Measurements from ENCODE around the gene MRPL38.
A peak's percentile ranks its signal among the peaks of the same experiment; 100 is the strongest.
"Not testable (repeated sequence)": the region's sequence is repeated elsewhere in the genome, so short reads cannot be mapped to it uniquely, and the experiment has no call there.

Gene MRPL38

DNA sequence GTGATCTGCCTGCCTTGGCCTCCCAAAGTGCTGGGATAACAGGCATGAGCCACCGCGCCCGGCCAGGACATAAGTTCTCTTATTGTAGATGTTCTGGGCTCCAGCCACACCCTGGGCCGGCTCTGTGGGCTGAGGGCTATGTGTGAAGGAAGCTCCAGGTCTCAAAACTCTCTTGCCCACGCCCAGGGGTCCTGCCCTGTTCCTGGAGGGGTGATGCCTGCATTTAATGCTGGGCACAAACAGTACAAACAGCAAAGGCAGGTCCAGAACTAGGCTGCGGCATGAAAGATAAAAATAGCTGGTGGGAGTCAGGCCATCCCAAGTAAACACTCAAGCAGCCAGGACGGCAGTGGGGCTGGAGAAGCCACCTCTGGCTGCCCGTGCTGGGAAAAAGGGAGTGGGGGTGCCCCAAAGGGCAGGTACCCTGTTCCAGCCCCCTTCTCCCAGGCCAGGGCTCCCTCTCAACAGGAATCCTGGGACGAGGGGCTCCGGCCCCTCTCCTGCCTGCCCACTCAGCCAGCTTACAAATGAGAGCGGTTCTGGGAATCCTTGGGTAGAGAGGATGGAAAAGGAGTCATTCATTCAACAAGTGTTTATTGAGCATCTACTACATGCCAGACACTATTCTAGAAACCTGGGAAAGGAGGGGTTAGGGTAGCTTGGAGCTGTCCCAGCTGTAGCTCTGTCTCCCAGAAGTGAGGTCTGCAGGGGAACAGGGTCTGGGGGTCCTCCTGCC is 30.9 kb downstream of the MRPL38 start:
- Histone ChIP-seq H3K27me3 (ENCODE audit: insufficient read depth, poor library complexity, severe bottlenecking) (peaks cover 8% of the 10 kb centered on the region), H3K27ac (replicated peaks) (no peak overlapping the region), H3K4me3 (replicated peaks; ENCODE audit: insufficient read depth, low read length) (no peak overlapping the region)
- DNase-seq (ENCODE audit: low read depth in 1 of 2, low spot score in 1 of 2), result no peak
- TF ChIP-seq POLR2AphosphoS5 (IDR thresholded peaks at IDR 0.05; ENCODE audit: low read depth), result no peak

DNA sequence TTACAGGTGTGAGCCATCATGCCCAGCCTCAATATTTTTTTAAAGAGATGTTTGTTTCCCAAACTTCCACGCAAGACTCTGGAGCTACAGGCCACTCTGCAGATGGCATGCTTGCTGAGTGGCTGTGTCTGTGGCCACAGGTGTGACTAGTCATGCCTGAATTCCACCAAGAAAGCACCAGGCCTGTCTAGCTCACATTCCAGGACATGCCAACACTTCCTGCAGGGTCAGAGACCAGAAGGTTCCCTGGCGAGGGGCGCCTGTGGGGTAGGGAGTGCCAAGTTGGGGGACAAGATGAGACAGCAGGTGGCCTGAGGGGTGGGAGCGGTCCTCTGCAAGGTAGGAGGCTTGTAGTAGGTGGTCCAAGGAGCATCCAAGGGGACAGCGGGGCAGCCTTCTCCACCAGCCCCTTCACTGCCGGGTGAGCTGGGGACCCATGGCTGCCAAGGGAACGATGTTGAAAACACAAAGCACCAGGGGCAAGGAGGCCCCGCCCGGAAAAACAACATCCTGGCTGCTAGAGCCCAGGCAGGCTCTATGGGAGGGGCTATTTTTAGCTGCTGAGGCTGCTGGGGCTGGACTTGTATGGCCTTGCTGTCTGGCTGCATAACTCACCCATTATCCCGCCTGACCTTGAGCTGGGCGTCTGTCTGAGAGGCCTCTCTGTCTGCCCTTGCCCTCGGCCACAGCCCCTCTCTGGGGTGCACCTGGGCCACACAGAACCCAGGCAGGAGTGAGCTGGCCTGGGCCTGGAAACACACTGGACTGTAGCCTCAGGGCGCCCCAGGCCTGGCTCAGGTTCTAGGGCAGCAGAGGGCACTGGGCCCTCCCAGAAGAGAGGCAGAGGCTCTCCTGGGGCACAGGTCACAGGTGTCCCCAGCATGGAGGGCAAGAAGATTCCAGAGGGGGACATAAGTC is 32.0 kb downstream of the MRPL38 start:
- Histone ChIP-seq H3K27me3 (ENCODE audit: insufficient read depth, poor library complexity, severe bottlenecking) (peaks cover 5% of the 10 kb centered on the region), H3K27ac (replicated peaks) (no peak overlapping the region), H3K4me3 (replicated peaks; ENCODE audit: insufficient read depth, low read length) (no peak overlapping the region)
- DNase-seq (ENCODE audit: low read depth in 1 of 2, low spot score in 1 of 2), result no peak
- no peak for TF ChIP-seq SPI1 (IDR thresholded peaks at IDR 0.05; ENCODE audit: borderline replicate concordance, low read depth)
- TF ChIP-seq, protein P1, sequence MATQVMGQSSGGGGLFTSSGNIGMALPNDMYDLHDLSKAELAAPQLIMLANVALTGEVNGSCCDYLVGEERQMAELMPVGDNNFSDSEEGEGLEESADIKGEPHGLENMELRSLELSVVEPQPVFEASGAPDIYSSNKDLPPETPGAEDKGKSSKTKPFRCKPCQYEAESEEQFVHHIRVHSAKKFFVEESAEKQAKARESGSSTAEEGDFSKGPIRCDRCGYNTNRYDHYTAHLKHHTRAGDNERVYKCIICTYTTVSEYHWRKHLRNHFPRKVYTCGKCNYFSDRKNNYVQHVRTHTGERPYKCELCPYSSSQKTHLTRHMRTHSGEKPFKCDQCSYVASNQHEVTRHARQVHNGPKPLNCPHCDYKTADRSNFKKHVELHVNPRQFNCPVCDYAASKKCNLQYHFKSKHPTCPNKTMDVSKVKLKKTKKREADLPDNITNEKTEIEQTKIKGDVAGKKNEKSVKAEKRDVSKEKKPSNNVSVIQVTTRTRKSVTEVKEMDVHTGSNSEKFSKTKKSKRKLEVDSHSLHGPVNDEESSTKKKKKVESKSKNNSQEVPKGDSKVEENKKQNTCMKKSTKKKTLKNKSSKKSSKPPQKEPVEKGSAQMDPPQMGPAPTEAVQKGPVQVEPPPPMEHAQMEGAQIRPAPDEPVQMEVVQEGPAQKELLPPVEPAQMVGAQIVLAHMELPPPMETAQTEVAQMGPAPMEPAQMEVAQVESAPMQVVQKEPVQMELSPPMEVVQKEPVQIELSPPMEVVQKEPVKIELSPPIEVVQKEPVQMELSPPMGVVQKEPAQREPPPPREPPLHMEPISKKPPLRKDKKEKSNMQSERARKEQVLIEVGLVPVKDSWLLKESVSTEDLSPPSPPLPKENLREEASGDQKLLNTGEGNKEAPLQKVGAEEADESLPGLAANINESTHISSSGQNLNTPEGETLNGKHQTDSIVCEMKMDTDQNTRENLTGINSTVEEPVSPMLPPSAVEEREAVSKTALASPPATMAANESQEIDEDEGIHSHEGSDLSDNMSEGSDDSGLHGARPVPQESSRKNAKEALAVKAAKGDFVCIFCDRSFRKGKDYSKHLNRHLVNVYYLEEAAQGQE (IDR thresholded peaks at IDR 0.05; ENCODE audit: insufficient replicate concordance, low read depth), result no peak
- TF ChIP-seq, protein P2, sequence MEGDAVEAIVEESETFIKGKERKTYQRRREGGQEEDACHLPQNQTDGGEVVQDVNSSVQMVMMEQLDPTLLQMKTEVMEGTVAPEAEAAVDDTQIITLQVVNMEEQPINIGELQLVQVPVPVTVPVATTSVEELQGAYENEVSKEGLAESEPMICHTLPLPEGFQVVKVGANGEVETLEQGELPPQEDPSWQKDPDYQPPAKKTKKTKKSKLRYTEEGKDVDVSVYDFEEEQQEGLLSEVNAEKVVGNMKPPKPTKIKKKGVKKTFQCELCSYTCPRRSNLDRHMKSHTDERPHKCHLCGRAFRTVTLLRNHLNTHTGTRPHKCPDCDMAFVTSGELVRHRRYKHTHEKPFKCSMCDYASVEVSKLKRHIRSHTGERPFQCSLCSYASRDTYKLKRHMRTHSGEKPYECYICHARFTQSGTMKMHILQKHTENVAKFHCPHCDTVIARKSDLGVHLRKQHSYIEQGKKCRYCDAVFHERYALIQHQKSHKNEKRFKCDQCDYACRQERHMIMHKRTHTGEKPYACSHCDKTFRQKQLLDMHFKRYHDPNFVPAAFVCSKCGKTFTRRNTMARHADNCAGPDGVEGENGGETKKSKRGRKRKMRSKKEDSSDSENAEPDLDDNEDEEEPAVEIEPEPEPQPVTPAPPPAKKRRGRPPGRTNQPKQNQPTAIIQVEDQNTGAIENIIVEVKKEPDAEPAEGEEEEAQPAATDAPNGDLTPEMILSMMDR (IDR thresholded peaks at IDR 0.05; ENCODE audit: insufficient read depth, low read length), result no peak
- no peak for TF ChIP-seq GABPA (IDR thresholded peaks at IDR 0.05; ENCODE audit: low read depth)
- TF ChIP-seq POLR2AphosphoS5 (IDR thresholded peaks at IDR 0.05; ENCODE audit: low read depth), result no peak

DNA sequence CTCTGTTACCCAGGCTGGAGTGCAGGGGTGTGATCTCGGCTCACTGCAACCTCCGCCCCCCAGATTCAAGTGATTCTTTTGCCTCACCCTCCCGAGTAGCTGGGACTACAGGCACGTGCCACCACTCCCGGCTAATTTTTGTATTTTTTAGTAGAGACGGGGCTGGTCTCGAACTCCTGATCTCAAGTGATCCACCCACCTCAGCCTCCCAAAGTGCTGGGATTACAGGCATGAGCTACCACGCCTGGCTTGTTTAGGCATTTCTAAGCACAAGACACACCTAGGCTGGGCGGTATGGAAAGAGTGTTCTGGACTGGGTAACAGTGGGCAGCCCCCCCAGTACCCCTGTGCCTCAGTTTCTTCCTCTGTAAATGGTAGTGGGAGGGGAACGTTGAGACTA is 34.5 kb downstream of the MRPL38 start:
- not testable (repeated sequence) for H3K27me3 ChIP-seq (ENCODE audit: insufficient read depth, poor library complexity, severe bottlenecking); H3K4me3 ChIP-seq (replicated peaks; ENCODE audit: insufficient read depth, low read length); H3K27ac ChIP-seq (replicated peaks); DNase-seq (ENCODE audit: low read depth in 1 of 2, low spot score in 1 of 2)

DNA sequence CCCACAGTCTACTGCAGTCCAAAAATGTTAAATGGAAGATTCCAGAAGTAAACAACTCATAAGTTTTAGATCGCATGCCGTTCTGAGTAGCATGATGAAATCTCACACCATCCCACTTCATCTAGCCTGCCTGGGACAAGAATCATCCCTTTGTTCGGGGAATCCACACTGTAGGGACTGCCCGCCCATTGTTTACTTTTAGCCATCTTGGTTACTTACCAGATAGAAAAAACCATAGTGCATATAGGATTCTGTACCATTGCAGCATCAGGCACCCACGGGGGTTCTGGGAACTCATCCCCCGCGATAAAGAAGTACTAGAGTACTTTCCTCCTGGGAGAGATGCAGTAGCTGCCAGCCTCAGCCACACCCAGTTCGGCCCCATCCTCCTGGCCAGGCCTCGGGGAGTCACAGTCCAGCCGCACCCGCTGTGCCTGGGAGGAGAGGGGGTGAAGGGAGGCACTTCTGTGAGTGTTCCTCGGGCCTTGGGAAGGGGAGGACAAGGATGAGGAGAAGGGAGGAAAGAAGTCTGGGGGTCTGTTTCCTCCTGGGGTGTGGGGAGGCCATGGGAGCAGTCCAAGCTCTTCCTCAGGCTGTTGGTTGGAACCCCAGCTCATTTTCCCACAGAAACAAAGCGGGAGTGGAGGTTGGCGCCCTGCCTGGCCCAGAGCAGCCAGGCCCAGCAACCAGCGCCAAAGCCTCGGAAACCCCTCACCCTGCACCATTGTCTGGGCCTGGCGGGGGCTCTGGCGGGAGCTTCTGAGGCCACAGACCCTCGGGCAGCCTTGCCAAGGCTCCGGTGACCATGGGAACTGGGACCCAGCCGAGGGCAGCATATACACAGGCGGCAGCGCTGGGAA is 35.2 kb downstream of the MRPL38 start:
- no peak overlapping the region for H3K27ac ChIP-seq (replicated peaks)
- no peak for DNase-seq (ENCODE audit: low read depth in 1 of 2, low spot score in 1 of 2)
- no peak overlapping the region for H3K4me3 ChIP-seq (replicated peaks; ENCODE audit: insufficient read depth, low read length)
- TF ChIP-seq SPI1 (IDR thresholded peaks at IDR 0.05; ENCODE audit: borderline replicate concordance, low read depth) (no peak), POLR2AphosphoS5 (IDR thresholded peaks at IDR 0.05; ENCODE audit: low read depth) (no peak), GABPA (IDR thresholded peaks at IDR 0.05; ENCODE audit: low read depth) (no peak)
- TF ChIP-seq, protein P1 (IDR thresholded peaks at IDR 0.05; ENCODE audit: insufficient replicate concordance, low read depth), result no peak
- TF ChIP-seq, protein P2 (IDR thresholded peaks at IDR 0.05; ENCODE audit: insufficient read depth, low read length), result no peak
- H3K27me3 ChIP-seq (ENCODE audit: insufficient read depth, poor library complexity, severe bottlenecking), result no peaks in the 10 kb centered on the region

DNA sequence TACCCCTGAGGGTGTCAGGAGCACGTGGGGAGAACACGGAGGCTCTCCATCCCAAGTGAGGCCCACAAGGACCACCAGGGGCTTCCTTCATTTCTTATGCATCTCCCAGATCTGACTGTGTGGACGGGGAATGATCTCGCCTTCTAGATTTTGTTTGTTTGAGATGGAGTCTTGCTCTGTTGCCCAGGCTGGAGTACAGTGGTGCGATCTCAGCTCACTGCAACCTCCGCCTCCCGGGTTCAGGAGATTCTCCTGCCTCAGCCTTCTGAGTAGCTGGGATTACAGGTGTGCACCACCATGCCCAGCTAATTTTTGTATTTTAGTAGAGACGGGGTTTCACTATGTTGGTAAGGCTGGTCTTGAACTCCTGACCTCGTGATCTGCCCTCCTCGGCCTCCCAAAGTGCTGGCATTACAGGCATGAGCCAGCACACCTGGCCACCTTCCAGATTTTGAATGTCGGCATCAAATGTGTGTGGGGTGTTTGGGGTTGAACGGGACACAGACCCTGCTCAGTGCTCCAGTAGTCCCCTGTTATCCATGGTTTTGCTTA is 35.9 kb downstream of the MRPL38 start:
- not testable (repeated sequence) for DNase-seq (ENCODE audit: low read depth in 1 of 2, low spot score in 1 of 2); H3K27me3 ChIP-seq (ENCODE audit: insufficient read depth, poor library complexity, severe bottlenecking); H3K4me3 ChIP-seq (replicated peaks; ENCODE audit: insufficient read depth, low read length); H3K27ac ChIP-seq (replicated peaks)

DNA sequence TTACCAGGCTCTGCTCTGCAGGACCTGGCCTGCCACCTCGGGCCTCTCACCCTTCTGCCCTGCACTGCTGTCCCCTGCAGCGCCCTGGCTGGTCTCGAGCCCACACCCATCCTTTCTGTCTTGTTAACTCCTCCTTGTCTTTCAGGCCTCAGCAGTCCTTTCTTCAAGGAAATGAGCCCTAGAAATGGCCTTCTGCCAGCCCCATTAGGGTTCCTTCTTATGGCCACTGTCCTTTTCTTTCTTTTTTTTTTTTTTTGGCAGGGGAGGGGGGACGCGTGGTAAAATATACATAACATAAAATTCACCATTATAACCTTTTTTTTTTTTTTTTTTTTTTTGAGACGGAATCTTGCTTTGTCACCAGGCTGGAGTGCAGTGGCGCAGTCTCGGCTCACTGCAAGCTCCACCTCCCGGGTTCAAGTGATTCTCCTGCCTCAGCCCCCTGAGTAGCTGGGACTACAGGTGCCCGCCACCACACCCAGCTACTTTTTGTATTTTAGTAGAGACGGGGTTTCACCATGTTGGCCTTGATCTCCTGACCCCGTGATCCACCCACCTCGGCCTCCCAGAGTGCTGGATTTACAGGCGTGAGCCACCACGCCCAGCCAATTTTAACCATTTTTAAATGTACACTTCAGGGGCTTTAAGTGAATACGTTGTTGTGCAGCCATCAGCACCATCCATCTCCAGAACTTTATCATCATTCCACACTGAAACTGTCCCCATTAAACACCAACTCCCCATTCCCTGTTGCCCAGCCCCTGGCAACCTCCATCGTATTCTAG is 39.1 kb downstream of the MRPL38 start:
- H3K27me3 ChIP-seq (ENCODE audit: insufficient read depth, poor library complexity, severe bottlenecking); H3K4me3 ChIP-seq (replicated peaks; ENCODE audit: insufficient read depth, low read length); H3K27ac ChIP-seq (replicated peaks); DNase-seq (ENCODE audit: low read depth in 1 of 2, low spot score in 1 of 2): not testable (repeated sequence)

DNA sequence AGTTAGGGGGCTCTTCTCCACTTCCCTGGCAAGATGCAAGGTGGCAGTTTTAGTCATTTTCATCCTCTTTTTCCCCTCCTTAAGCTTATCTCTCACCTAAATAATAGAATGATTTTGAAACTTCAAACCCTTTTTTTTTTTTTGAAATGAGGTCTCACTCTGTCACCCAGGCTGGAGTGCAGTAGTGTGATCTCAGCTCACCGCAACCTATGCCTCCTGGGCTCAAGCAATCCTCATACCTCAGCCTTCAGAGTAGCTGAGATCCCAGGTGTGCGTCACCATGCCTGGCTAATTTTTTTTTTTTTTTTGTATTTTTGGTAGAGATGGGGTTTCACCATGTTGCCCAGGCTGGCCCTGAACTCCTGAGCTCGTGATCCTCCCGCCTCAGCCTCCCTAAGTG is 39.8 kb downstream of the MRPL38 start:
- peak overlapping the region; percentile 73 for H3K27ac ChIP-seq (replicated peaks)
- H3K4me3 ChIP-seq (replicated peaks; ENCODE audit: insufficient read depth, low read length); H3K27me3 ChIP-seq (ENCODE audit: insufficient read depth, poor library complexity, severe bottlenecking); DNase-seq (ENCODE audit: low read depth in 1 of 2, low spot score in 1 of 2): not testable (repeated sequence)
